GM03348 (cell line): ENCODE data around the gene ELOVL5.
A peak's percentile ranks its signal among the peaks of the same experiment; 100 is the strongest.
"Not testable (repeated sequence)": the region's sequence is repeated elsewhere in the genome, so short reads cannot be mapped to it uniquely, and the experiment has no call there.

ENCODE experiments used
- DNase-seq: peaks from one replicate; pipeline ENCODE4 v3.0.0; 2012; ENCODE audit warnings: low spot score

The ELOVL5 gene

DNA sequence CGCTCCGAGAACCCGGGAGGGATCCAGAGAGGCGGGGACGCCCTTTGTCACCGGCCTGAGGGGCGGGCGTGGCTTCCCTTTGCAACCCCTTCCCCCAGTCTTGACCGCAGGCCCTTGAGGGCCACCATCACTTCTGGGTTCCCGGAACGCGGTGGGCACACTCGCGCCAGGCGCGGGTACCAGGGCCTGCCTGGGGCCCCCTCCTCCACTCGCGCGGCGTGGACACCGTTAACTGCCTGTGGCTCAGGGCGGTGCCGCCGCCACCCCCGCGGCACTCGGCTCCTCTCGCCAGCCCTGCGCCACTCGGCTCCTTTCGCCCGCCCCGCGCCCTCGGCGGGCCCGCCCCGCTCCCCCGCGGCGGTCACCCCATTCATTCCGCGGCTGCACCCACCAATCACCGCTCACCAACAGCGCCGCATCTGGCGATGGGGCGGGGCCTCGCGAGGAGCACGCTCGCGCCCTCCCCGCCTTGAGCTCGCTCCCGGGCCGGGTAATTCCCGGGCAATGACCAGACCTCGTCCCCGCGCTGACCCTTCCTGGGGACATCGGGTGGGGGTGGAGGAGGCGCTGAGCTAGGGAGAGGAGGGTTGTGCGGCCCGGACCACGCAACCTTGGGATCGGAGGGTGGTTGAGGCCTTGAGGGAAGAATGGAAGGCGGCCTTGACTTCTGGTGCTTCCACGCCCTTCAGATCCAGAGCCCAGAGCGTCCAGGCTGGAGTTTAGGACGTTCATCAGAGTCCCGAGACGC lies 10.5 kb upstream of the ELOVL5 start:
- peak; percentile 99 for DNase-seq

DNA sequence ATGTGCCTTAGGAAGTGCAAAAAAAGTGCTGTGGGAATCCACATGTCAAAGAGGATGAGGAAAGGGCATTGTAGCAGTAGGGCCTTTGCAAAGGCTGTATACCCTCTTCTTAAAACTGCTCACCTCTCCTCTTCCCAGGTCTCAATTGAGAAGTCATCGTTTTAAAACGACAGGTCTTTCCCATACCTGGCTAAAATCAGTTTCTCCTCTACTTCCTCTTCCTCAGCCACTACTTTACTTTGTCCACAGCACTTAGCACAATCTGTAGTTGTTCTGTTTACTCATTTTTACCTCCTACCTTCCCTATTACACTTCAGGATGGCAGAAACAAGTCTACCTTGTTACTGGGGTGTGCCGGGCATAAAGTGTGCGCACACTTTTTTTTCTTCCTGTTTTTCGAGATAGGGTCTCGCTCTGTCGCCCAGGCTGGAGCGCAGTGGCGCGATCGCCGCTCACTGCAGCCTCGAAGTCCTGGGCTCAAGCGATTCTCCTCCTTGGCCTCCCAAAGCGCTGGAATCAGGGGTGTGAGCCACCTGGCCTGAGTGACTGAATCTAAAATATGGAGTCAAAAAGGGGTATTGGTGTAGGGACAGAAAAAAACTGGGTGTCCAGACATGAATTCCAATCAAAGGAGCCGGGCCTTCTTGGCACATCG lies 9.8 kb upstream of the ELOVL5 start:
- no peak for DNase-seq

DNA sequence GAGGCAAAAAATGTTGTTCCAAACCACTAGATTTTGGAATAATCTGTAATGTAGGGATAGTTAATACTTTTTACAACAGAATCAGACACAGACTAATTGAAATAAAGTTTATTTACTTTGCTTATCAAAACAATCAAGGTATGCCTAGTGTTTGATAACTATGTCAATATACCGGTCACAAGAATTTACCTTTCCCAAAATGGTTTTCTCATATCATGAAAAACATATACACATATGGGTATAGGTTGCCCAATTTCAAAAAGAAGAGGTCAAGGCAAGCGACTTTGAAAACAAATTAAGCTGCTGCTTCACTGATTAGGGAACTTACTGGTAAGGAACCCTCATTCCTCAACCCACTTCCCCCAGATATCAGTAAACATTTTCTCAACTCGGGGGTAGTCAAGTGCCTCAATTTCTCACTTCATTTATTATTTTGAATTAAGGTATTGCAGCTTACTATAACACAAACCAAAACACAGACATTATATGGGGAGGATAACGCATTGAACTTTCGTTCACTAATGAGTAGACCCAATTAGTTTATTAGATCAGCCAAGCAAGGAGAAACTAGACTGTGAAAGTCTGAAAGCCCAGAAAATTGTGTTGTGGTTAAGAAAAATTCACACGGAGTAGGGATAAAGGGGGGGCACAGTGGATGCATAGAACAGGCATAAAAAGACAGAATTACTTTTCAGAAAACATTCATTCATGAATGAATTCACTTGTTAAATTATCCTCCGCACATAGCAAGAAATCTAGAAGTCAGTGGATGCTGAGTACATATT lies 9.0 kb upstream of the ELOVL5 start:
- DNase-seq = no peak

DNA sequence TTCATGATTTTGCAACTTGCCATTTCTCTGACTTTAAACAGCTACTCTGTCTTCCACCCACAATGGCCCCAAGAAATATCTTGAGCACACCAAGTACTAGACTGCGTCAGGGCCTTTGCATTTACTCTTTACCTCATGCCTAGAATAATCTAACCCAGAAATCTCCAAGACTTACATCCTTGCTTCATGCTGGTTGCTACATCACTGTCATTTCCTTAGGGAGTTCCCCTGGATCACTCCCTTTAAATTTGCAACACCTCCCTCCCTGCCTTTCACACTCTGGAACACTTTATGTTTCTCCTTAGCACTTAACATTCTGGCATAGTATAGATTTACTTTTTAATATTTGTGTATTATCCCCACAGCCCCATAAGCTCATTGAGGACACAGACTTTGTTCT lies 4.9 kb upstream of the ELOVL5 start:
- no peak for DNase-seq

DNA sequence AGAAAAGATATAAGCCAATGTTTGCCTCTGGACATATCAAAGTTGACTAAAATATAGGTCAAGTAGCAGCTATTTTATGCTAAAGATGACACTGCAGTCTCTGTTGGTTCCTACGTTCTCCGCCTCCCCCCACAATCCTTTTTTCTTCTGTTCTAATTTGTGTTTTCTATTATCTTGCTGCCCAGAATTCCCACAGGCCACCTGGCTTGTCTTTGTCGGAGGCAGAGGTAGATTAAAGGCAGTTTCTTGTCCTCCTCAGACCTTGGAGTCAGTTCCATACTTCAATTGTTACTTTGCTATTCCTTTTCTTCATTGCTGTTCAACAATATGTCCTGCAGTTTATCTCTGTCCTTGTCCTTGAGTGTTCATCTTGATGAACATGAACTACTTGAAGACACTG lies 3.6 kb upstream of the ELOVL5 start:
- no peak for DNase-seq

DNA sequence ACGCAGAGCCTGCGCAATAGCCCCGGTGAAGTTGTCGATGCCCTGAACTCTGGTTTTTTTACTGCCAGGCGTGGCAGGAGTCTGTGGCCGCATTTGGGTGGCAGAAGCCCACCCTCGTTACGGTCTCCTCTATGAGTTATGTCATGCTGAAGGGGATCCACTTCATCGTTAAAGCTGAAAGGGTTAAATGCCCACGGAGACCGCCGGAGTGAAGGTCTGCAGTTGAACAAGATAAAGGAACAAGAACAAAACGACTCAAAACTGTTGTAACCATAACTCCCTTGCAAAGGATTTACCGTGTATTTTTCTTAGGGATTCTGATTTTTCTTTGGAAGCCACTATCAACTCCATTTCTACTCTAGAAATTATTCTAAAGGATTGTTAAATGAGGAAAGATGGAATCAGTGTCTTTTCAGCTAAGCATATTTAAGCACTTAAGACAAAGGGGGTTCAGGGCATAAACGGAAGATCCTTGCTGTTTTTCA lies 501 bp upstream of the ELOVL5 start:
- DNase-seq = no peak

DNA sequence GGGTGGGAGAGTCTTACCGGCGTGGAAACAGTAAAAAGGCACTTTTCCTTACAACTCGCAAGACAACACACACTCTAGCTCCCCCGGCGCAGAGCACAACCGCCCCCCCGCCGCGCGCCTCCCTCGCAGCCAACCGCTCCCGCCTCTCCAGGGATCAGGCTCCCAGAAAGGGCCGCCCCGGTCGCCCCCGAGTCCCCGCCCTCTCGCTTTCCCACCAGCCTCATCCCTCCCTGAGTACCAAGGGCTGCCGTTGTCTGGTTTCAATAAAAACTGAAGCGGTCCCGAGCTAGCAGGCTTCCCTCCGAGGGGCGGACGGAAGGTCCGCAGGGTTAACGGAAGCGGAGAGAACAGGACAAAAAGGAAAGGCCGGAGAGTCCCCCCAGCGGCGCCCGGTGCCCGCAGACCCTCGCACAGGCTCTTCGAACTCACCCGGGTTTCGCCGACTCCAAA lies 804 bp downstream of the ELOVL5 start:
- peak; percentile 86 for DNase-seq

DNA sequence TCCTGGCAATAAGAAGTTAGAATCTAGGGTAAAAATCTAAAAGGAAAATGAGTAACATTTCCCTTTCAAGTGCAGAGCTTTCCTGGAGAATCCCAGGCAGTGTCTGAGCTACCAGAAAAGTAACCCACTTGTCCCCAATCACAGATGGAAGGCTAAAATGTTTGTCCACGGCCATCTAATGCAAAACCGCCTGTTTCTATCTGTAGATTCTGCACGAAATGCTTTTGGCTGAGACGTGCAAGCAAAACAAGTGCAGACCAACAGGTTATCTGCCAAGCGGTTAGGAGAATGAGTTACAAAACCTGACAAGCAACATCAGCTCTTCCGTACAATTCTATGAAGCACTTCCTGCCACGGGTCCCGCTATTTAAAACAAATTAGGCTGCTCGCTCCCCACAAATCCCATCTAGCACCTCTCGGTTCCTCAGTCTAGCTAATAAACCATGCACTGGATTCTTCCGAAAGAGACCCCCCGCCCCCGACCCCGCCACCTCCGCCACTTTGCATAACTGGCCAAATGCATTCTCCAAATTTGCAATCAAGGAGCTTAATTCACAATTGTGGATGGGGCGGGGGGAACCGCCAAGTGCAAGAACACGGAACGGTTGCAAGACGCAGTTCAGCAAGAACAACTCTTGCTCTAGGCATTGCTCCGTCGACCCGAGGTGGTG lies 1.4 kb downstream of the ELOVL5 start:
- no peak for DNase-seq

DNA sequence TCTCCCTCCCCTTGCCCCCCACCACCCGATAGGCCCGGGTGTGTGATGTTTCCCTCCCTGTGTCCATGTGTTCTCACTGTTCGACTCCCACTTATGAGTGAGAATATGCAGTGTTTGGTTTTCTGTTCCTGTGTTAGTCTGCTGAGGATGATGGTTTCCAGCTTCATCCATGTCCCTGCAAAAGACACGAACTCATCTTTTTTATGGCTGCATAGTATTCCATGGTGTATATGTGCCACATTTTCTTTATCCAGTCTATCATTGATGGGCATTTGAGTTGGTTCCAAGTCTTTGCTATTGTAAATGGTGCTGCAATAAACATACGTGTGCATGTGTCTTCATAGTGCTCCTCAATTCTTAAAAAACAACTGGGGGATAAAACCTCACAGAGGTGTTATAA lies 2.7 kb downstream of the ELOVL5 start:
- DNase-seq = not testable (repeated sequence)

DNA sequence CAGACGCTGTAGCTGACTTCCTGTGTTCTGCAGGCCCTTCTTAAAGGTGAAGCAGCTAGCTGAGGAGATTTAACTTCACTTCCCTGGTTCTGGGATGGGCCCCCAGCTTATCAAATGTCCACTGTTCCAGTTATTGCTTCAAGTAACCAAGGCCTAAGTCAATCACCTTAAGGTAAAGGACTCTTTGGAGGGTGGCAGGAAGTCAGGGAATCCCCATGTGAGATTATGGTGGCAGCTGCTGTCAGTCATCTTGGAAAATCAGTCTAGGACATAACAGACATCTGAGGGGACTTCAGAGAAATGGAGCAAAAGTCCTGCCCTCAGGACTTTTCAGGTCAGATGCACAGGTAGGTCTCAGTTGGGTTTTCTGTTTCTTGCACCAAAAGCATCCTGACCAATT lies 3.8 kb downstream of the ELOVL5 start:
- DNase-seq = no peak

DNA sequence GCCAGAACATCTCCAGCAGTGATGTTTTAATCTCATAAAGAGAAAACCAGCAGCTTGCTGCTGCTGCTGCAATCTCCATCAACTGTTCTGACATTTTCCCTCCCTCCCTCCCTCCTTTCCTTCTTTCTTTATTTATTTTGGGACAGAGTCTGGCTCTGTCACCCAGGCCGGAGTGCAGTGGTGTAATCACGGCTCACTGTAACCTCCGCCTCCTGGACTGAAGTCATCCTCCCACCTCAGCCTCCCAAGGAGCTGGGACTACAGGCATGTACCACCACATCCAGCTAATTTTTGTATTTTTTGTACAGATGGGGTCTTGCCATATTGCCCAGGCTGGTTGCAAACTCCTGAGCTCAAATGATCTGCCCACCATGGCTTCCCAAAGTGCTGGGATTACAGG lies 5.7 kb downstream of the ELOVL5 start:
- DNase-seq = no peak

DNA sequence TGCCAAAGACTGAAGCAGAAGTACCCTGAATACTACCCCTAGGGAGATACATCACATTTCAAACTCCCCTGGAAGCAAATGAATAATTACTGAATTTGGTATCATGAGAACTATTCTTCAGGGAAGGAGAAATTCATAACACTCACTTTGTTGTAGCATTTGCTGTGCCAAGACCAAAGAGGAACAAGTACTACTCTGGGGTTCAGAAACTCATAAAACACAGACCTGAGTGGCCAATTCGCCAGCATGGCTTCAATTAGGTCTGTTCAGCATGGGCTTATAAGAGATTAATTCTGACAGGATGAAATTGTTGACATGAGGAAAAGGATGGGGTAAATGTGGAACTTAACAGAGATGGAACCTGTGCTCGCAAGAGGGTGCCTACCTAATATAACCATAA lies 6.5 kb downstream of the ELOVL5 start:
- no peak for DNase-seq

DNA sequence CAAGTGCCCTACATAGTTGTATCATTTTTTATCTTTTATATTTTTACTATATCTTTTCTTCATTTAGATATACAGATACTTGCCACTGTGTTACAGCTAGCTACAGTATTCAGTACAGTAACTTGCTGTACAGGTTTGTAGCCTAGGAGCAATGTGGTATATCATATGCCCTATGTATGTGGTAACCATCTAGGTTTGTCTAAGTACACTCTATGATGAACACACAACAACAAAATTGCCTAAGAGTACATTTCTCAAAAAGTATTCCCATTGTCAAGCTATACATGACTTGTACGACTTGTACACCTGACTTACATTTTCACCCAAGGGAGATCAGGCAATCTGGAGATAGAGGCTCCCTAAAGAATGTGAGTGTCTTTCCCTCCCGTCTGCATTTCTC lies 8.2 kb downstream of the ELOVL5 start:
- no peak for DNase-seq

DNA sequence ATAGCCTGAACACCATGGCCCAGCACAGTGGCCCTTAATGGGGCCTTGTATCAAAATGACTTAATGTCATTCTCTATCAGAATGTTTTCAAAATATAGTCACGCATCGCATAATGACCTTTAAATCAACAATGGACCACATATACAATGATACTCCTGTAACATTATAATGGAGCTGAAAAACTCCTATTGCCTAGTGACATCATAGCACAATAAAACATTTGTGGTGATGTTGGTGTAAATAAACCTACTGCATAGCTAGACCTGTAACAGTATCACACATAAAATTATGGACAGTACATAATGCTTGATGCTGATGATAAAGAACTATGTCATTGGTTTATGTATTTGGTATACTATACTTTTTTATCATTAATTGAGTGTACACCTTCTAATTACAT lies 9.3 kb downstream of the ELOVL5 start:
- no peak for DNase-seq

DNA sequence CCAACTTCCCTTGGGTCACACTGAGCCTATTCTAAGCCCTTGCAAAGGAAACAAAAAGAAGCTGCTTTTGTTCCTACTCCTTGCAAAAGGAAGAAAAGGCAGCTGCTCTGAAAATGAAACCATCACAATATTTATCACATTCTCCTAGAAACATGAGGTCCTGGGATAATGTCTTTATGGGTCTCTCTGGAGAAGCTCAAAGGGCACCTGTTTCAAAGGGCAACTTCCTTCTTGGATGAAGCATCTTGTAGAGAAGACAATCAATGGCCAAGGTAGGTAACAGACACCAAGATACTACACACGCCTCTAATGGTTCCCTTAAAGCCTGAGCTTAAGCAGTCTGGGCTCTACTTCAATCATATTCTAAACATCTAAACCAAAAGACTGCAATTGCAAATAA lies 10.4 kb downstream of the ELOVL5 start:
- DNase-seq = no peak

DNA sequence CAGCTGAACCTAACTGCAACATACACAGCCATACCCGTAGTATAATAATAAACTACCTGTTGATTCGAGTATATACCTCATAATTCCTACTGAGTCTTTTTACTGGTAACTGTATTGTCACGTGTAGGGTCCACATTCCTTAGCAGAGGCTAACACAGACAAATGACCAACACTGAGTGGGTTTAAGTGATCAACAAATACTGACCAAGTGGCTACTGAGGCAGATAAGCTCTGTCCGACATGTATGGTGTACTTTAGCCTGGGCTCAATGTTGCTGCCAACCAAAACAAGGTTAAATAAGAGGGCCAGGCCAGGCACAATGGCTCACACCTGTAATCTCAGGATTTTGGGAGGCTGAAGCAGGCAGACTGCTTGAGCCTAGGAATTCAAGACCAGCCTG lies 12.7 kb downstream of the ELOVL5 start:
- DNase-seq = no peak

DNA sequence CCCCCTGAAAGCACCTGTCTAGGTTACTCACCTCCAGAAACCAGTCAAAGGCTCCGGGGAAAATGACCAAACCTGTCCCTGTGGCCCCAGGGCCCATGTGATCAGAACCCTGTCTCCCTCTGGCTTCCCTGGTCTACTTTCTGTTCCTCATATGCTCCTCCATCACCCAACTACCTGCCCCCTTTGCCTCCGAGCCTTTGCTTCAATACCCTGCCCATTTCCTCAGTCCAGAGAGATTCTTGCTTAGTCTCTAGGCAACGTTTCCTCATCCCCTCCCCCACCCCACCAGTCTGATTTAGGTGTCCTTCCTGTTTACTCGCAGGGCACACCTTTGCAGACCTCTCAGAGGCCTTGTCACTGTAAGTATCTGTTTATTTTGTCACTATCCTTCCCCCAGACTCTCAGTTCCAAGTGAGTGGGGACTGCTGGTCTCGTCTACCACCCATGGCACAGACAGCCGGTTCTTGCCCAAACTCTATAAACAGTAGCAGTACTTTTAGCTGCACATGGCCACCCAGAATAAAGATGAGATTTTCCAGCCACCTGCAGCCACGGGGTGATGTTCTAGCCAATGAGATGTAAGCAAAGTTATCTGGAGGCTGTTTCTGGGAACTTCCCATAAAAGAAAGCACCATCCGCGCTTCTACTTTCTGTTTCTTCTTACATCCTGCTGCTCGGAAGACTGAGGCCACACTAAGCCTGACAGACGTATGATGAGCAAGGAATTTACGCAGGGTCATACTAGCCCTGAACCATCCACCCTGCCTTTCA lies 13.3 kb downstream of the ELOVL5 start:
- no peak for DNase-seq

DNA sequence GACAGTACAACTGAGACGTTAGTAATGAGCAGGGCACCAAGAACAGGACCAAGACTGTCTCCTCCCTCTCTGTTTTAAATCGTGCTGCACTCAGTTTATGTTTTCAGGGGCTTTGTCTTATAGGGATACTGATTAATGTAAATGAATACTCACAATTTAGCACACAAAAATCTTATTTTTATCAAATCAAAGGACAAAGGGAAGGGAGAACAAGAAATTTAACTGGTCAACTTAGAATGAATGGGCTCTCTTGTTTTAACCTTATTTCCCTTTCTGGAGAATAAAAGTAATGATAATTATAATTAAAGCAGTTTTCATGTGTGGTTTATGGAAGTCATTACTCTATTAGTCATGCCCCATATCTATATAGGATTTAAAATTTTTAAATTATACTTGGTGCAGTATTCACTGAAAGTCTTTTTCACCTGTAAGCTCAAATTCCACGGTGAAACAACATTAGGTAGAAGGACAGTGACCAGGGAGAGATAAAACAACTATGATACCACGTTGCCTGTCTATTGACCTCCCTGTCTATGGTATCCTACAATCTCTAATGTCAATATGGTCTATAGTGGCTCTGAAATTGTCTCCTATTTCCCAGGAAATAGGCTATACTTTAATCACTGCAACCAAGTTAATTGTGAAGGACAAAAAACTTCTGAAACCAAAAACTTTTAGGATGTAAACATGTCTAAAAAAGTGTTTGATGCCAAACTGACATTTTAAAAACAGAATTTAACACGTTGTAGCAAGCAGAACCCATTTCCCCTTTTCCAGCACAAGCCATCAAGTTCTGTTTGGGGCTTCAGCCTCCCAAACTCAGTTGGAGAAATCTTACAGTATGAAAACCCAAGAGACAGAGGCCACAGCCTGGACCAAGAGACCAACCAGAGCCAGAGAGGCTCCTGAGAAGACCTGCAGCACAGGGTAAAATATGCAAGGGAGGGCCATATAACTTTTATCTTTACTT lies 15.0 kb downstream of the ELOVL5 start:
- DNase-seq = no peak

DNA sequence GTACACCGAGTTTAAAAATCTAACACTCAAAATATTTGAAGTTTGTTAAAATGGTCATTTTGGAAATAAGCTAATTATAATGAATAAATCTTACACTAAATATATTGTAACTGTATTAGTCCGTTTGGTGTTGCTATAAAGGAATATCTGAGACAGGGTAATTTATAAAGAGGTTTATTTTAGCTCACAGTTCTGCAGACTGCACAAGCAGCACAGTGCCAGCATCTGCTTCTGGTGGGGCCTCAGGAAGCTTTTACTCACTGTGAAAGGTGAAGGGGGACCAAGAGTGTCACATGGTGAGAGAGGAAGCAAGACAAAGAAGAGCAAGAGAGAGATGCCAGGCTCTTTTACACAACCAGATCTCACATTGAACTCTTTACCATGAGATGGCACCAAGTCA lies 17.1 kb downstream of the ELOVL5 start:
- no peak for DNase-seq

DNA sequence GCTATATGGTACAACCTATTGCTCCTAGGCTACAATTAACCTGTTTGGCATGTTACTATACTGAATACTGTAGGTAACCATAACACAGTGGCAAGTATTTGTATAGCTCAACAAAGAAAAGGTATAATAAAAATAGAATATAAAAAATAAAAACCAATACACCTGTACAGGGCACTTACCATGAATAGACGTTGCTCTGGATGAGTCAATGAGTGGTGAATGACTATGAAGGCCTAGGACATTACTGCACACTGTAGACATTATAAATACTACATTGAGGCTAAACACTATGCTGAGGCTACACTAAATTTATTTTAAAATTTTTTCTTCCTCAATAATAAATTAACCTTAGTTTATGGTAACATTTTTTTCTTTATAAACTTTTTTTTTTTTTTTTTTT lies 18.6 kb downstream of the ELOVL5 start:
- no peak for DNase-seq
